ENCODE results near the gene UBR4.

UBR4 gene

DNA sequence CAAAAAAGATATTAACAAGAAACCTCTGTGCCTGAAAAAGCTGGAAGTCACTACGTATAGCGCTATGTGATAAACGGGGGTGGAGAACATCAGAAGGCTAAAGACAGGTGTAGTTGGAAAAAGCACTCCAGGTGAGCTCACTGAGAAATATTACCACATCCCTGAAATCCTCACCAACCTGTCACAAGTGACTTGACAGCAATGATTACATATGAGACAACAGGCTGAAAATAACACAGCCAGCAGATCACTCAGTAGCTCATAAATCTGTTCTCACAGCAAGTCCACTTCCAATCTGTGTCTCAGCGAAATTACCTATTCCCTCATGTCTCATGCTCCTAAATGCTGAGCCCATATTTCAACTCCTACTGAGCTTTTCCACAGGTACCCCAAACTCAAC lies 120.5 kb downstream of the UBR4 start:
- Histone ChIP-seq H3K36me3 (replicated peaks) (peaks cover 90% of the 10 kb centered on the region), H3K27me3 (replicated peaks) (no peaks in the 10 kb centered on the region), H3K27ac (no peak overlapping the region), H3K4me3 (ENCODE audit: low read depth, low read length) (no peak overlapping the region)
- in situ Hi-C loops (cut with HindIII; ENCODE audit: low pct_ligation_motif_present, low sequenced_read_pairs), result loop anchor here (10.0 kb wide), 1 partner anchor 185 kb away; the partner anchor contains the start of gene ALDH4A1
- TF ChIP-seq, protein P1, sequence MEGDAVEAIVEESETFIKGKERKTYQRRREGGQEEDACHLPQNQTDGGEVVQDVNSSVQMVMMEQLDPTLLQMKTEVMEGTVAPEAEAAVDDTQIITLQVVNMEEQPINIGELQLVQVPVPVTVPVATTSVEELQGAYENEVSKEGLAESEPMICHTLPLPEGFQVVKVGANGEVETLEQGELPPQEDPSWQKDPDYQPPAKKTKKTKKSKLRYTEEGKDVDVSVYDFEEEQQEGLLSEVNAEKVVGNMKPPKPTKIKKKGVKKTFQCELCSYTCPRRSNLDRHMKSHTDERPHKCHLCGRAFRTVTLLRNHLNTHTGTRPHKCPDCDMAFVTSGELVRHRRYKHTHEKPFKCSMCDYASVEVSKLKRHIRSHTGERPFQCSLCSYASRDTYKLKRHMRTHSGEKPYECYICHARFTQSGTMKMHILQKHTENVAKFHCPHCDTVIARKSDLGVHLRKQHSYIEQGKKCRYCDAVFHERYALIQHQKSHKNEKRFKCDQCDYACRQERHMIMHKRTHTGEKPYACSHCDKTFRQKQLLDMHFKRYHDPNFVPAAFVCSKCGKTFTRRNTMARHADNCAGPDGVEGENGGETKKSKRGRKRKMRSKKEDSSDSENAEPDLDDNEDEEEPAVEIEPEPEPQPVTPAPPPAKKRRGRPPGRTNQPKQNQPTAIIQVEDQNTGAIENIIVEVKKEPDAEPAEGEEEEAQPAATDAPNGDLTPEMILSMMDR (IDR thresholded peaks at IDR 0.05; ENCODE audit: low read depth, low read length, missing control alignments), result no peak
- no peak for DNase-seq

DNA sequence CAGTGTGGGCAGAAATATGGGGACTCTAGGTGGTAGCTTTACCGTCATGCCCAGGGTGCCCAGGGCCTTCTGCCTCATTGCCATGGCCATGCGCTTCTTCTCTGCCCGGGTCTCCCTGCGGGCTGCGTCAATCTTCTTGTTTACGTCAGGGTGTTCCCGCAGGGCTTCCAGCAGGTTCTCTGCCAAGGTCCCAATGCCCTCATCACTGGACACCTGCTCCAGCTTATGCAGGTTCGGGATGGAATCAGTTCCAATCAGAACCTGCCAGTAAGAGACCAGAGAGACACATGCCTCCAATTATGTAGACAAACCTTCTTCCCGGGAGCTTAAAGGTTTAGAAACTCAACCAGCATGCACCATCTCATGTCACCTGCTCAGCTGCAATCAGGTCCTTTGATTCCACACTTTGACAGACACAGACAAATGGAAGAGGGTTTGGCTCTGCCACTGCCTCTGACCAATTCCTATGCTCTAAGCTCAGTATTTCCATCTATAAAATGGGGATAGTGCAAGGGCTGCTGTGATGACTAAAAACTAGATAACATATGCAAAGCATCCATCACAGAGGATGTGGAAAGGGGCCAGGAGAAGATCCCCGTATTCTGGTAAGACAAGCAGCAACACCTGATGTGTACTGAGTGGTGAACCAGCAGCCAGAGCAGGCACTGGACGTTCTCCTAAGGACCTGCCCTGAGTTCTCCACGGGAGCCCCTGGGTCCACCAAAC lies 121.2 kb downstream of the UBR4 start:
- Histone ChIP-seq H3K4me3 (ENCODE audit: low read depth, low read length) (no peak overlapping the region), H3K36me3 (replicated peaks) (peaks cover 90% of the 10 kb centered on the region), H3K27ac (no peak overlapping the region), H3K27me3 (replicated peaks) (no peaks in the 10 kb centered on the region)
- in situ Hi-C loops (cut with HindIII; ENCODE audit: low pct_ligation_motif_present, low sequenced_read_pairs), result loop anchor here (10.0 kb wide), 1 partner anchor 184 kb away; the partner anchor contains the start of gene ALDH4A1
- no peak for DNase-seq
- TF ChIP-seq, protein P1 (IDR thresholded peaks at IDR 0.05; ENCODE audit: low read depth, low read length, missing control alignments), result no peak

- Histone ChIP-seq H3K27me3 (replicated peaks) (no peaks in the 10 kb centered on the region), H3K4me3 (ENCODE audit: low read depth, low read length) (no peak overlapping the region), H3K36me3 (replicated peaks) (peaks cover 89% of the 10 kb centered on the region), H3K27ac (no peak overlapping the region)
- TF ChIP-seq, protein P1 (IDR thresholded peaks at IDR 0.05; ENCODE audit: low read depth, low read length, missing control alignments), result no peak
- no peak for DNase-seq
- in situ Hi-C loops (cut with HindIII; ENCODE audit: low pct_ligation_motif_present, low sequenced_read_pairs), result loop anchor here (10.0 kb wide), 1 partner anchor 183 kb away; the partner anchor contains the start of gene ALDH4A1
These were observed 122.1 kb downstream of the UBR4 start for GRCh38 chr1:19087737-19088594.

- no peak overlapping the region for H3K27ac ChIP-seq
- no peak overlapping the region for H3K4me3 ChIP-seq (ENCODE audit: low read depth, low read length)
- peaks cover 87% of the 10 kb centered on the region for H3K36me3 ChIP-seq (replicated peaks)
- H3K27me3 ChIP-seq (replicated peaks), result no peaks in the 10 kb centered on the region
- TF ChIP-seq, protein P1 (IDR thresholded peaks at IDR 0.05; ENCODE audit: low read depth, low read length, missing control alignments), result no peak
- in situ Hi-C loops (cut with HindIII; ENCODE audit: low pct_ligation_motif_present, low sequenced_read_pairs), result loop anchor here (10.0 kb wide), 1 partner anchor 182 kb away; the partner anchor contains the start of gene ALDH4A1
- DNase-seq, result no peak
These were observed 122.9 kb downstream of the UBR4 start for GRCh38 chr1:19087017-19087736.

DNA sequence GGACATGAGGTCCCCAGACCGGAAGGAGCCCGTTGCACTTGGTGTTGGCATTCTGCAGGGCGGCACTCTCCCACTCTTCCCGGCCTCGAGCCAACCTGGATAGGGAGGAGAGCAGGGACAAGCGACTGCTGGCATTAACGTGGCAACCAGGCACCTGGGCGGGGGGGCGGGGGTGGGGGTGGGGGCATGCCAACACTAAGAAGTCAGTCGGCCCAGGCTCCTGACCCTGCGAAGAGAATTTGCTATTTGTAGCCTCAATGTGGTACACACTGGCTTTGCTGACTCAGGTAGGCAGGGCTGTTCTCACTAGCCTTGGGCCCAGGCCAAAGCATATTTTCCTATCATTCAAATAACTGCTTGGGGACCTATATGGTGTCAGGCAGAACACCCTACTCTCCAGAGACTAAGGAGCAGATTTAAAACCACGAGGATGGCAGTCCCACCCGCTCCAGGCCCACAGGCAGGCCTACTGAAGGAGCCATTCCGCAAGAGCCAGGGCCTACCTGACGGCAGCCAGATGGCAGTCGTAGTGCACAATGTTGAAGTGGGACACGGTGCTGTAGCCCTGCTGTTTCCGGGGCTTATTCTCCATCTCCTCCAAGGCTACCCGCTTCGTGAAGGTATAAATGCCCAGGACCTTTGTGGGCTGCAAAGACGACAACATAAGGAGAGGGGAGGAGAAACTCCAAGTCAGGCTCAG lies 123.7 kb downstream of the UBR4 start:
- DNase-seq, result no peak
- TF ChIP-seq, protein P1 (IDR thresholded peaks at IDR 0.05; ENCODE audit: low read depth, low read length, missing control alignments), result no peak
- no peak overlapping the region for H3K4me3 ChIP-seq (ENCODE audit: low read depth, low read length)
- peaks cover 92% of the 10 kb centered on the region for H3K36me3 ChIP-seq (replicated peaks)
- in situ Hi-C loops (cut with HindIII; ENCODE audit: low pct_ligation_motif_present, low sequenced_read_pairs), result loop anchor here (10.0 kb wide), 1 partner anchor 182 kb away; the partner anchor contains the start of gene ALDH4A1
- H3K27ac ChIP-seq, result no peak overlapping the region
- H3K27me3 ChIP-seq (replicated peaks), result no peaks in the 10 kb centered on the region

All from brain microvascular endothelial cell (primary cell).